GM03348 (cell line): ENCODE measurements around the gene TRIML1.
A peak's percentile ranks its signal among the peaks of the same experiment; 100 is the strongest.
"Not testable (repeated sequence)": the region's sequence is repeated elsewhere in the genome, so short reads cannot be mapped to it uniquely, and the experiment has no call there.

ENCODE experiments used
- DNase-seq: peaks from one replicate; pipeline ENCODE4 v3.0.0; 2012; ENCODE audit warnings: low spot score

TRIML1 gene

GRCh38 chr4:188154668-188155405 is 15.6 kb downstream of the TRIML1 start:
- no peak for DNase-seq

- DNase-seq = no peak
Observed at GRCh38 chr4:188158336-188158735, 19.1 kb downstream of the TRIML1 start.

GRCh38 chr4:188159513-188160226 is 20.4 kb downstream of the TRIML1 start:
- DNase-seq = not testable (repeated sequence)

- DNase-seq = no peak
Observed at GRCh38 chr4:188160406-188160805, 21.2 kb downstream of the TRIML1 start.

GRCh38 chr4:188161167-188161566 is 21.9 kb downstream of the TRIML1 start:
- no peak for DNase-seq

- no peak for DNase-seq
Observed at GRCh38 chr4:188162698-188163097, 23.5 kb downstream of the TRIML1 start.

- peak; percentile 16 for DNase-seq
Observed at GRCh38 chr4:188168726-188169373, 29.6 kb downstream of the TRIML1 start.

- DNase-seq = peak; percentile 20
Observed at GRCh38 chr4:188171551-188171950, 32.3 kb downstream of the TRIML1 start.

- no peak for DNase-seq
Observed at GRCh38 chr4:188175288-188175687, 36.0 kb downstream of the TRIML1 start.

GRCh38 chr4:188177997-188178675 is 38.9 kb downstream of the TRIML1 start:
- DNase-seq = peak; percentile 22

GRCh38 chr4:188178806-188179205 is 39.6 kb downstream of the TRIML1 start:
- no peak for DNase-seq

GRCh38 chr4:188187106-188187505 is 47.9 kb downstream of the TRIML1 start:
- DNase-seq = no peak

GRCh38 chr4:188190461-188190860 is 51.2 kb downstream of the TRIML1 start:
- DNase-seq = peak; percentile 16

GRCh38 chr4:188194421-188194820 is 55.2 kb downstream of the TRIML1 start:
- DNase-seq = no peak

- DNase-seq = no peak
Observed at GRCh38 chr4:188195389-188195985, 56.2 kb downstream of the TRIML1 start.

- DNase-seq = no peak
Observed at GRCh38 chr4:188196134-188196735, 57.0 kb downstream of the TRIML1 start.
